GM10266 (cell line): ENCODE data around the gene PRADC1.

ENCODE experiments used
- DNase-seq: peaks from one replicate; pipeline ENCODE4 v3.0.0; 2012; ENCODE audit errors: extremely low spot score
- CTCF ChIP-seq: IDR thresholded peaks from 2 replicates; pipeline ENCODE4 v1.5.1; 2012; ENCODE audit warnings: mild to moderate bottlenecking, low read depth; ENCODE audit not compliant: control insufficient read depth, insufficient read depth; ENCODE audit errors: missing control alignments

Gene PRADC1

GRCh38 chr2:73233154-73233931 lies at the start of gene PRADC1:
TSS of gene PRADC1 (minus strand) at chr2:73233239. CDS start at chr2:73233160, 79 bp downstream.
- peak; percentile 98 for DNase-seq
- TF ChIP-seq CTCF: no peak

- DNase-seq: no peak
- TF ChIP-seq CTCF: no peak
These were observed 48.2 kb upstream of the PRADC1 start for GRCh38 chr2:73281244-73281643.

GRCh38 chr2:73279852-73280251 lies 46.8 kb upstream of the PRADC1 start:
- DNase-seq: no peak
- TF ChIP-seq CTCF: no peak

- TF ChIP-seq CTCF: no peak
- no peak for DNase-seq
These were observed 39.2 kb upstream of the PRADC1 start for GRCh38 chr2:73272270-73272669.

GRCh38 chr2:73269686-73270465 lies 36.8 kb upstream of the PRADC1 start:
- no peak for TF ChIP-seq CTCF
- DNase-seq: no peak

GRCh38 chr2:73268830-73269685 lies 36.0 kb upstream of the PRADC1 start:
- DNase-seq: peak; percentile 65
- TF ChIP-seq CTCF: no peak

- TF ChIP-seq CTCF: no peak
- no peak for DNase-seq
These were observed 35.4 kb upstream of the PRADC1 start for GRCh38 chr2:73268366-73268829.
